ENCODE results near the gene SBK3.
A peak's percentile ranks its signal among the peaks of the same experiment; 100 is the strongest.

SBK3 gene

GRCh38 chr19:55526216-55527196, 18.8 kb downstream of the SBK3 start (continued):
- peak; percentile 88 for TF ChIP-seq ZSCAN4 (tag by site-specific recombination; IDR thresholded peaks at IDR 0.05)
- no peak for TF ChIP-seq ZNF791 (tag by site-specific recombination; IDR thresholded peaks at IDR 0.05)
- TF ChIP-seq ZNF670 (tag by site-specific recombination; IDR thresholded peaks at IDR 0.05; ENCODE audit: low read depth), result no peak
- TF ChIP-seq KLF16 (tag by site-specific recombination; IDR thresholded peaks at IDR 0.05), result no peak
- TF ChIP-seq KLF10 (tag by site-specific recombination; IDR thresholded peaks at IDR 0.05), result no peak
- no peak for TF ChIP-seq ZNF624 (tag by site-specific recombination; IDR thresholded peaks at IDR 0.05)
- 0 out of 2 replicates have a peak, but pooled peaks have one; percentile 30 for TF ChIP-seq BCL11A (tag by site-specific recombination; IDR thresholded peaks at IDR 0.05; ENCODE audit: low read depth)
- TF ChIP-seq ZNF423 (tag by site-specific recombination; IDR thresholded peaks at IDR 0.05), result peak; percentile 85
- no peak for TF ChIP-seq ZNF510 (tag by site-specific recombination; IDR thresholded peaks at IDR 0.05; ENCODE audit: insufficient replicate concordance)
- no peak for TF ChIP-seq ZFP69B (tag by site-specific recombination; IDR thresholded peaks at IDR 0.05)
- no peak for TF ChIP-seq ZNF324 (tag by site-specific recombination; IDR thresholded peaks at IDR 0.05)
- no peak for TF ChIP-seq SCRT1 (tag by site-specific recombination; IDR thresholded peaks at IDR 0.05; ENCODE audit: borderline replicate concordance)
- no peak for TF ChIP-seq ZNF792 (tag by site-specific recombination; IDR thresholded peaks at IDR 0.05)
- no peak for TF ChIP-seq IKZF3 (tag by site-specific recombination; IDR thresholded peaks at IDR 0.05)
- TF ChIP-seq ZNF292 (tag by site-specific recombination; IDR thresholded peaks at IDR 0.05; ENCODE audit: borderline replicate concordance, low read depth), result no peak
- no peak for TF ChIP-seq ZNF239 (tag by site-specific recombination; IDR thresholded peaks at IDR 0.05)
- no peak for TF ChIP-seq ZNF654 (tag by site-specific recombination; IDR thresholded peaks at IDR 0.05; ENCODE audit: low read depth)
- TF ChIP-seq ZNF677 (tag by site-specific recombination; IDR thresholded peaks at IDR 0.05), result no peak
- no peak for TF ChIP-seq HOXC10 (CRISPR knock-in tag; IDR thresholded peaks at IDR 0.05)
- no peak for TF ChIP-seq ZNF362 (tag by site-specific recombination; IDR thresholded peaks at IDR 0.05)
- TF ChIP-seq ZNF830 (tag by site-specific recombination; IDR thresholded peaks at IDR 0.05; ENCODE audit: low read depth), result no peak
- no peak for TF ChIP-seq ZNF37A (tag by site-specific recombination; IDR thresholded peaks at IDR 0.05)
- TF ChIP-seq ZNF366 (tag by site-specific recombination; conservative IDR thresholded peaks at IDR 0.05), result peak; percentile 53
- no peak for TF ChIP-seq ZSCAN18 (tag by site-specific recombination; IDR thresholded peaks at IDR 0.05)
- no peak for TF ChIP-seq ZNF558 (tag by site-specific recombination; IDR thresholded peaks at IDR 0.05)
- TF ChIP-seq ZBTB49 (tag by site-specific recombination; IDR thresholded peaks at IDR 0.05; ENCODE audit: low read depth), result no peak
- TF ChIP-seq ZNF133 (tag by site-specific recombination; IDR thresholded peaks at IDR 0.05), result no peak
- no peak for TF ChIP-seq REST (tag by site-specific recombination; IDR thresholded peaks at IDR 0.05)
- no peak for TF ChIP-seq ZNF311 (tag by site-specific recombination; IDR thresholded peaks at IDR 0.05; ENCODE audit: borderline replicate concordance)
- no peak for TF ChIP-seq ZNF561 (tag by site-specific recombination; IDR thresholded peaks at IDR 0.05; ENCODE audit: borderline replicate concordance)
